CD4-positive, CD25-positive, alpha-beta regulatory T cell (primary cell): ENCODE results near the gene RIMBP3C. TPM values are rescaled to one million over a fixed set of nuclear protein-coding genes. Genes with fewer than 3 reads are reported as not detected.
"Not testable (repeated sequence)": the region's sequence is repeated elsewhere in the genome, so short reads cannot be mapped to it uniquely, and the experiment has no call there.

Experiments used
- ATAC-seq, 2 donors: fragments of 150-1000 bp; cut with Tn5 transposase; one replicate each; pipeline ENCODE4 v1.10.0; 2021; ENCODE audit warnings: low read depth in 2 of 2, moderate number of reproducible peaks in 2 of 2, moderate library complexity in 1 of 2
- DNase-seq, 3 donors: peaks; one replicate each; pipeline versions ENCODE4 v3.0.0 to v3.0.0-alpha.2; 2012 to 2022; ENCODE audit warnings: mixed read lengths in 1 of 3
- H3K27ac ChIP-seq: one replicate; pipeline ENCODE4 v1.7.0; 2013; ENCODE audit warnings: mild to moderate bottlenecking, low read length; ENCODE audit not compliant: insufficient read depth, poor library complexity, severe bottlenecking
- H3K27me3 ChIP-seq: one replicate; pipeline ENCODE4 v1.7.0; 2013; ENCODE audit warnings: low read length; ENCODE audit not compliant: control insufficient read depth, insufficient read depth
- H3K36me3 ChIP-seq: one replicate; pipeline ENCODE4 v1.7.0; 2013; ENCODE audit warnings: mild to moderate bottlenecking, low read length, moderate library complexity; ENCODE audit not compliant: control insufficient read depth, insufficient read depth
- H3K4me1 ChIP-seq: 2 replicates; pipeline ENCODE4 v1.7.0; 2013; ENCODE audit warnings: mild to moderate bottlenecking, low read length; ENCODE audit not compliant: insufficient read depth, control insufficient read depth, poor library complexity, severe bottlenecking
- H3K4me3 ChIP-seq: one replicate; pipeline ENCODE4 v1.7.0; 2013; ENCODE audit warnings: low read depth, mild to moderate bottlenecking, low read length, moderate library complexity
- H3K9me3 ChIP-seq, 2 experiments: 1 replicate in 1 of 2; 2 replicates in 1 of 2; pipeline ENCODE4 v1.7.0; 2013; ENCODE audit warnings: low read length in 2 of 2, mild to moderate bottlenecking in 1 of 2, moderate library complexity in 1 of 2; ENCODE audit not compliant: control insufficient read depth in 2 of 2
- H3K27ac Mint-ChIP-seq, 3 donors: one replicate each; pipeline ENCODE4 v1.8.0; 2020 to 2022; ENCODE audit warnings: mild to moderate bottlenecking in 3 of 3, mixed read lengths in 3 of 3, moderate library complexity in 2 of 3
- H3K27me3 Mint-ChIP-seq: one replicate; pipeline ENCODE4 v1.8.0; 2022; ENCODE audit warnings: mild to moderate bottlenecking, mixed read lengths
- H3K36me3 Mint-ChIP-seq: one replicate; pipeline ENCODE4 v1.8.0; 2020; ENCODE audit warnings: mixed read lengths
- H3K4me1 Mint-ChIP-seq, 4 donors: one replicate each; pipeline ENCODE4 v1.8.0; 2020 to 2022; ENCODE audit warnings: mixed read lengths in 4 of 4, mild to moderate bottlenecking in 1 of 4
- H3K4me3 Mint-ChIP-seq, 4 donors: one replicate each; pipeline ENCODE4 v1.8.0; 2020 to 2022; ENCODE audit warnings: mild to moderate bottlenecking in 4 of 4, mixed read lengths in 4 of 4, moderate library complexity in 3 of 4
- H3K9me3 Mint-ChIP-seq, 7 donors: one replicate each; pipeline ENCODE4 v1.8.0; 2020 to 2022; ENCODE audit warnings: mixed read lengths in 7 of 7, mild to moderate bottlenecking in 3 of 7, moderate library complexity in 2 of 7
- polyA plus RNA-seq, 4 donors: library from polyadenylated mRNA; unstranded; fragments of 300-500 nt; fragmentation: Illumina TruSeq; gene quantifications; one replicate each; pipeline ENCODE4 v1.2.3, GENCODE V29; 2021
- total RNA-seq: library from RNA; stranded (reverse); gene quantifications from one replicate; pipeline ENCODE4 v1.2.3, GENCODE V29; 2022

The RIMBP3C gene
- total and polyA plus RNA-seq, 5 donors from 2014 or later = 0.38 to 0.87 (median 0.49) TPM; not detected in 1

DNA sequence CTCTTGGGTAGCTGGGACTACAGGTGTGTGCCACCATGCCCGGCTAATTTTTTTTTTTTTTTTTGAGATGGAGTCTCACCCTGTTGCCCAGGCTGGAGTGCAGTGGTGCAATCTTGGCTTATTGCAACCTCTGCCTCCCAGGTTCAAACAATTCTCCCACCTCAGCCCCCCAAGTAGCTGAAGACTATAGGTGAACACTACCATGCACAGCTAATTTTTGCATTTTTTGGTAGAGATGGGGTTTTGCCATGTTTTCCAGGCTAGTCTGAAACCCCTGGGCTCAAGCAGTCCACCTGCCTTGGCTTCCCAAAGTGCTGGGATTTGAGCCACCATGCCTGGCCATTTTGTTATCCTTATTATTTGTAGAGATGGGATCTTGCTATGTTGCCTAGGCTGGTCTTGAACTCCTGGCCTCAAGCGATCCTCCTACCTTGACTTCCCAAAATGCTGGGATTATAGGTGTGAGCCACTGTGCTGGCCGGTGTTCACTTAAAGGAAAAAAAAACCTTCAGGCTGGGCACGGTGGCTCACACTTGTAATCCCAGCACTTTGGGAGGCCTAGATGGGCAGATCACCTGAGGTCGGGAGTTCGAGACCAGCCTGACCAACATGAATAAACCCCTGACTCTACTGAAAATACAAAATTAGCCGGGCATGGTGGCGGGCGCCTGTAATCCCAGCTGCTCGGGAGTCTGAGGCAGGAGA is 29.9 kb upstream of the RIMBP3C start:
- peaks cover 4 to 70% (median 45%) of the 10 kb centered on the region in 4 donors for H3K4me1 Mint-ChIP-seq
- ATAC-seq, H3K27ac Mint-ChIP-seq: not testable (repeated sequence)

DNA sequence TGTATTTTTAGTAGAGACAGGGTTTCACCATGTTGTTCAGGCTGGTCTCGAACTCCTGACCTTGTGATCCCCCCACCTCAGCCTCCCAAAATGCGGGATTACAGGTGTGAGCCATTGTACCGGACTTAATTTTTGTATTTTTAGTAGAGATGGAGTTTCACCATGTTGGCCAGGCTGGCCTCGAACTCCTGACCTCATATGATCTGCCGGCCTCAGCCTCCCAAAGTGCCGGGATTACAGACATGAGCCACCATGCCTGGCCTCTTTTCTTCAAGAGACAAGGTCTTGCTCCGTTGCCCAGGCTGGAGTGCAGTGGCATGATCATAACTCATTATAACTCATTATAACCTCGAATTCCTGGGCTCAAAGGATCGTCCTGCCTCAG is 29.4 kb upstream of the RIMBP3C start:
- H3K4me1 Mint-ChIP-seq = peaks cover 4 to 72% (median 47%) of the 10 kb centered on the region in 4 donors
- not testable (repeated sequence) for H3K9me3 ChIP-seq, ATAC-seq, H3K4me3 ChIP-seq, DNase-seq, H3K27ac ChIP-seq, H3K27me3 Mint-ChIP-seq, H3K9me3 Mint-ChIP-seq, H3K36me3 Mint-ChIP-seq, H3K27me3 ChIP-seq, H3K36me3 ChIP-seq
- peak overlapping the region in 1 of 4 donors; percentile 24 for H3K4me3 Mint-ChIP-seq
- H3K4me1 ChIP-seq = peaks cover 27% of the 10 kb centered on the region
- H3K27ac Mint-ChIP-seq = peak overlapping the region in 2 of 3 donors; percentile 62 to 88

More for the DNA sequence above, 29.9 kb upstream of the RIMBP3C start:
- H3K36me3 Mint-ChIP-seq = peaks cover 11% of the 10 kb centered on the region
- peaks cover 24% of the 10 kb centered on the region for H3K4me1 ChIP-seq
- not testable (repeated sequence) for H3K9me3 ChIP-seq, H3K27me3 Mint-ChIP-seq, H3K27ac ChIP-seq, H3K36me3 ChIP-seq, H3K4me3 ChIP-seq, DNase-seq, H3K27me3 ChIP-seq, H3K4me3 Mint-ChIP-seq, H3K9me3 Mint-ChIP-seq

DNA sequence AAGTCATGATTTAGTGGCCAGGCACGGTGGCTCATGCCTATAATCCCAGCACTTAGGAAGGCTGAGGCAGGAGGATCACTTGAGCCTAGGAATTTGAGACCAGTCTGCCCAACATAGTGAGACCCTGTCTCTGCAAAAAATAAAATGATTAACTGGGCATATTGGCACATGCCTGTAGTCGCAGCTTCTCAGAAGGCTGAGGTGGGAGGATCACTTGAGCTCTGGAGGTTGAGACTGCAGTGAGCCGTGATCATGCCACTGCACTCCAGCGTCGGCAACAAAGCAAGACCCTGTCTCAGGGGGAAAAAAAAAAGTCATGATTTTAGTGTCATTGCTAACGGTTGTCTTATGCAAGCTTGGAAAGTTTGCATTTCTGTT is 28.2 kb upstream of the RIMBP3C start:
- H3K27ac Mint-ChIP-seq = peak overlapping the region in 1 of 3 donors; percentile 43
- no peak for ATAC-seq
- no peaks in the 10 kb centered on the region for H3K9me3 Mint-ChIP-seq
- Histone ChIP-seq H3K36me3 (peaks cover 9% of the 10 kb centered on the region), H3K27me3 (no peaks in the 10 kb centered on the region), H3K27ac (no peak overlapping the region), H3K4me1 (peaks cover 27% of the 10 kb centered on the region), H3K9me3 (no peaks in the 10 kb centered on the region), H3K4me3 (no peak overlapping the region)
- no peak for DNase-seq
- H3K4me1 Mint-ChIP-seq = peaks cover 5 to 69% (median 45%) of the 10 kb centered on the region in 4 donors
- H3K36me3 Mint-ChIP-seq = peaks cover 5% of the 10 kb centered on the region
- no peaks in the 10 kb centered on the region for H3K27me3 Mint-ChIP-seq
- peak overlapping the region in 1 of 4 donors; percentile 16 for H3K4me3 Mint-ChIP-seq

DNA sequence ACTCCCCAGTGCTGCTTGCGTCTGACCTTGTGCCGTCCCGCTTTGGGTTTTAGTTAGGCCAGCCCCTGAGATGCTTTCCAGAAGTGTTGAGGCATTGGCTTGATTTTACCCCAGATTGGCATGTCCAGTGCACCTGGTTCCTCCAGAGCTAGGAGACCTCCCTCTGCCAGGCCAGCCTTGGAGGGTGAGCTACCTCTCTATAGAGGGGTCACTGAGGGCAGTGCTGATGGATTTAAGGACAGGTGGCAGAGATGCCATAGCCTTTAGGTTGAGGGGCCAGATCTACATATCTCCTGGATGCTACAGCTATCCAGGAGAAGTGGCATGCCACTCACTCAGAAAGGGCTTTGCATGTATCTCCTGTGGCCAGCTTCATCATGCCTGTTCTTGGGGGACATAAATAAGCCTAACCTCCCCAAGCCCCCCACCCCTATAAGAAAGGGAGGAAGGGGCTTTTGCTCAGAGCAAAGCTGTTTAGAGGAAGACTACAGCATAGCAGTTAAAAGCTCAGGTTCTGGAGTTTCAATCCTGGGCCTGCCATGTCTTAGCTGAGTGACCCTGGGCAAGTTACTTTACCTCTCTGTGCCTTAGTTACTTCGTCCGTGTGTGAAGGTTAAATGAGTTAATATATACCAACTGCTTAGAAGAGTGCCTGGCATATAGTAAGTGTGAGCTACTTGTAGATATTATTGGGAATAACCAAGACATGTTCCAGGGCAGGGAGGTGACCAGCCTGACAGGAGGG is 22.7 kb upstream of the RIMBP3C start:
- DNase-seq (no peak), ATAC-seq (no peak)
- H3K4me1 Mint-ChIP-seq = peaks cover 42 to 87% (median 68%) of the 10 kb centered on the region in 4 donors
- Histone ChIP-seq H3K9me3 (no peaks in the 10 kb centered on the region), H3K27me3 (no peaks in the 10 kb centered on the region), H3K4me1 (peaks cover 63% of the 10 kb centered on the region), H3K27ac (peak overlapping the region; percentile 2), H3K36me3 (peaks cover 11% of the 10 kb centered on the region), H3K4me3 (no peak overlapping the region)
- H3K9me3 Mint-ChIP-seq = peaks cover 0 to 2% (median 0%) of the 10 kb centered on the region in 7 donors
- peaks cover 12% of the 10 kb centered on the region for H3K36me3 Mint-ChIP-seq
- H3K4me3 Mint-ChIP-seq = peak overlapping the region in 2 of 4 donors; percentile 61 to 63
- H3K27ac Mint-ChIP-seq = peak overlapping the region in 2 of 3 donors; percentile 36 to 65
- no peaks in the 10 kb centered on the region for H3K27me3 Mint-ChIP-seq

- Mint-ChIP-seq H3K4me3 (no peak overlapping the region), H3K9me3 (peaks cover 0 to 2% (median 0%) of the 10 kb centered on the region in 7 donors), H3K27ac (peak overlapping the region in 1 of 3 donors; percentile 36), H3K36me3 (peaks cover 12% of the 10 kb centered on the region), H3K4me1 (peaks cover 44 to 88% (median 70%) of the 10 kb centered on the region in 4 donors), H3K27me3 (no peaks in the 10 kb centered on the region)
- H3K27me3 ChIP-seq = no peaks in the 10 kb centered on the region
- peaks cover 65% of the 10 kb centered on the region for H3K4me1 ChIP-seq
- ATAC-seq (no peak), DNase-seq (no peak)
- peaks cover 11% of the 10 kb centered on the region for H3K36me3 ChIP-seq
- peak overlapping the region; percentile 15 for H3K4me3 ChIP-seq
- H3K9me3 ChIP-seq = no peaks in the 10 kb centered on the region
- no peak overlapping the region for H3K27ac ChIP-seq
Observed at GRCh38 chr22:21573293-21573734, 22.1 kb upstream of the RIMBP3C start.

GRCh38 chr22:21571679-21572078 is 20.4 kb upstream of the RIMBP3C start:
- Histone ChIP-seq H3K27ac (peak overlapping the region; percentile 44), H3K4me3 (no peak overlapping the region), H3K9me3 (no peaks in the 10 kb centered on the region), H3K36me3 (peaks cover 8% of the 10 kb centered on the region), H3K4me1 (peaks cover 58% of the 10 kb centered on the region), H3K27me3 (no peaks in the 10 kb centered on the region)
- Mint-ChIP-seq H3K9me3 (peaks cover 0 to 2% (median 0%) of the 10 kb centered on the region in 7 donors), H3K4me3 (peak overlapping the region; percentile 44 to 97 (median 62)), H3K27ac (peak overlapping the region in 2 of 3 donors; percentile 11 to 70), H3K36me3 (peaks cover 7% of the 10 kb centered on the region), H3K27me3 (peaks cover 3% of the 10 kb centered on the region), H3K4me1 (peaks cover 44 to 78% (median 59%) of the 10 kb centered on the region in 4 donors)
- DNase-seq = no peak
- no peak for ATAC-seq

GRCh38 chr22:21570398-21570797 is 19.1 kb upstream of the RIMBP3C start:
- no peak for DNase-seq
- H3K27ac Mint-ChIP-seq = peak overlapping the region; percentile 8 to 84 (median 65)
- no peaks in the 10 kb centered on the region for H3K27me3 ChIP-seq
- peaks cover 5% of the 10 kb centered on the region for H3K27me3 Mint-ChIP-seq
- H3K27ac ChIP-seq = peak overlapping the region; percentile 44
- peaks cover 44 to 69% (median 52%) of the 10 kb centered on the region in 4 donors for H3K4me1 Mint-ChIP-seq
- peak overlapping the region; percentile 63 for H3K4me3 ChIP-seq
- H3K36me3 ChIP-seq = peaks cover 8% of the 10 kb centered on the region
- peaks cover 0 to 2% (median 0%) of the 10 kb centered on the region in 7 donors for H3K9me3 Mint-ChIP-seq
- peaks cover 55% of the 10 kb centered on the region for H3K4me1 ChIP-seq
- H3K4me3 Mint-ChIP-seq = peak overlapping the region; percentile 60 to 97 (median 92)
- H3K36me3 Mint-ChIP-seq = peaks cover 7% of the 10 kb centered on the region
- H3K9me3 ChIP-seq = no peaks in the 10 kb centered on the region
- ATAC-seq = no peak
